ENCODE measurements around the gene ZNF830.
"Not testable (repeated sequence)": the region's sequence is repeated elsewhere in the genome, so short reads cannot be mapped to it uniquely, and the experiment has no call there.

The ZNF830 gene

DNA sequence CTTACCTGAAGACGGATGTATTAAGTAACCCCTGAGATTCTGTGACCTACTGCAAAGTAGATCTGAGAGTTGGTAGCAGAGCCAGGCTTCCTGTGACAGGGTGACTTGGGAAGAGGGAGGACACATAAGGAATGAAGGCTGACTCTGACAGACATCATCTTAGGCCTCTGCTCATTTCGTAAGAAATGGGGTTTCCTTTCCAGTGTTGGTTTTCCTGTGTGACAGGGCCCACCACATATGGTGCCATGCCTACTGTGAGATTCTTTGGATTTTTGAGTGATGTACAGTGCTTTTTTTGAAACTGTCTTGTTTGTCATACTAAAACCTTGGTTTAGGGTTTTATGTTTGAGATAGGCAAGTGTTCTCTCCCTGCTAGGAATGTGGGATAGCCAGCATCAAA lies 31.7 kb downstream of the ZNF830 start:
- DNase-seq: no peak

DNA sequence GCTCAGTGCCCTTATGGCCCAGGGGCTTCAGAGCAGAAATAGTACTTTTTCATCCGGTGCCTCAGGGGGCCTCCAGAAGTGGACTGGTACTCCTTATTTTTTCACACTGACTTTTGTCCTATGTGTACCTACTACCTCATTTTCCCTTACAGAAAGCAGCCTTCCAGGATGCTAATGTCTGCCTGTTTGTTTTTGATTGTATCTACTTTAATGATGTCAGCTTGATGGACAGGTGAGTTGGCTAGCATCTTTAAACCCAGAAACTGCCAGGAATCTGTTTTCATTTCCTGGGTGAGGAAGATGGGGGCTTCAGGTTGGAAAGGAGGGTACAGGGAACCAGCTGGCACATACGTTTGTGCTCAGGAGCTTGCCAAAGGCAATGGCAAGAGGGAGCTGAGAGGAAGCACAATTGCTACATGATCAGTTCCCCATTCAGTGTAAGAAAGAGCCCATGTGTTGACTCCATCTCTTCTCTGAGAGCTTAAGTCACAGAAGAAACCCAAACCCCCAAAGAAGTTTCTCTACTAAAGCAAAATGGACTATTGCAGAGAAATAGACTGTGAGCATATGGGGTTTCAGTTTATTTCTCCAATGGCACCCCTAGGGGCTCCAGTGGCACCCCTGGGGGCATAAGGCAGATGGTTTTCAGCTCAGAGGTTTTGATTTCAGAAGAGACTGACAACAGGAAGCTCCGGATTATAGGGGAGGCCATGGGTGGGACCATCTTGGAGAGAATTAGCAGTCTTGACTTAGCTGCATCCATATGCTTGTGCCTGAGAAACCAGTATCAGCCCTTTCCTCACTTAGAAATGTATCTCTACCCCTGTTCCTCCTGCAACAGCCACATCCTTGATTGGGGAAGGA lies 35.3 kb downstream of the ZNF830 start:
- no peak for DNase-seq

DNA sequence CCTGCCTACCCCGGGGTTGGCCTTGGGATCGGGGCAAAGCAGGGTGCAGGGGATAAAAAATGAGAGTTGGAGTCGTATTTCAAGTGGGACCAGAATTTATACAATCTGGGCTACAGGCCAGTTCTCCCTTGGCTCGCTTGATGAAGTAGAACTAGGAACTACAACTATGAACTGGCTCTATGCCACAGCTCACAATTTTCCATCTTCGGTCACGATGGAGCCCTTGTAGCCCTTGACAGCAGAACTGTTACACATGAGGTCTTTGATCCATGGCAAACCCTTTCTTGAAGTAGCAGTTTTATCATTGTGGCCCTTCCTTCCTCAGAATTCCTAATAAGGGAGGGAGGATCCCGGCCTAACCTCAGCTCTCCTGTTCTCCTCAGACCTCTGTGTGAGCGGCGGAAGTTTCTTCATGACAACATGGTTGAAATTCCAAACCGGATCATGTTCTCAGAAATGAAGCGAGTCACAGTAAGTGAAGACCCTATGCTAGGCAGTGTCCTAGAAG lies 36.1 kb downstream of the ZNF830 start:
- no peak for DNase-seq

DNA sequence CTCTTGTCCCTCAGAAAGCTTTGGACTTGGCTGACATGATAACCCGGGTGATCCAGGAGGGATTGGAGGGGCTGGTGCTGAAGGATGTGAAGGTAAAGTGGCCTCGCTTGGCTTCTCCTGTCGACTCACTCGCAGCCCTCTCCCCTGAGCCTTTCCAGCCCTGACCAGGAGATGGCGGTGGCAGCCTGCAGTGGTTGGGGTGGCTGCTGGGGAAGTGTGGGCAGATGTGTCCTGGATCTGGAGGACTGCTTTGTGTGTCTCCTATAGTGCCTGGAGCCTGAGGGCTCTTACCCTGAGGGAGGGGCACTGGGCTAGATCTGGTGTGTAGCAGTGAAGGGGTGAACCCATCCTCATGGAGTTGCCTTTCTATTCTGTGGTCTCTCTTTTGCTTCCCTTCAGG lies 36.9 kb downstream of the ZNF830 start:
- DNase-seq: peak; percentile 41 to 61 (median 52)

DNA sequence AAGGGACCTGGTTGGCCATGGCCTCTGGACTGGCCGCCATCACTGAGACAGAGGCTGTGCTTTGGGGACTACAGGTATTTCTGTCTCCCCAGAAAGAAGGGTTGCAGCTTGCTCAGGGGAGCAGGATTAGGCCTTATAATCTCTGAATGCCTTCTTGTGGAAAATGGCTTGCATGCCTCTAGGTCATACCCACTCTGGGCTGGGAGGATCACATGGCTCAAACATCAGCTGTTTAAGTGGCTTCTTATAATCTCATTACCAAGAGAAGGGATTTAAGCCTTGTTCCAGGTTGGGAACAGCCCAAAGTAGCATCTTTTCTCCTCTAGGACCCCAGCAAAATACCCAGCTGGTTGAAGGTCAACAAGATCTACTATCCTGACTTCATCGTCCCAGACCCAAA lies 38.1 kb downstream of the ZNF830 start:
- no peak for DNase-seq

DNA sequence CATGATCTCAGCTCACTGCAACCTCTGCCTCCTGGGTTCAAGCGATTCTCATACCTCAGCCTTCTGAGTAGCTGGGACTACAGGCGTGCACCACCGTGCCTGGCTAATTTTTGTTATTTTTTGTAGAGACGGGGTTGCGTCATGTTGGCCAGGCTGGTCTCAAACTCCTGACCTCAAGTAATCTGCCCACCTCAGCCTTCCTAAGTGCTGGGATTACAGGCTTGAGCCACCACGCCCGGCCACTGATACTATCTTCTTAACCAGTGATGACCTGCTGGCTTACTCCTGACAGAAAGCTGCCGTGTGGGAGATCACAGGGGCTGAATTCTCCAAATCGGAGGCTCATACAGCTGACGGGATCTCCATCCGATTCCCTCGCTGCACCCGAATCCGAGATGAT lies 39.6 kb downstream of the ZNF830 start:
- not testable (repeated sequence) for DNase-seq

DNA sequence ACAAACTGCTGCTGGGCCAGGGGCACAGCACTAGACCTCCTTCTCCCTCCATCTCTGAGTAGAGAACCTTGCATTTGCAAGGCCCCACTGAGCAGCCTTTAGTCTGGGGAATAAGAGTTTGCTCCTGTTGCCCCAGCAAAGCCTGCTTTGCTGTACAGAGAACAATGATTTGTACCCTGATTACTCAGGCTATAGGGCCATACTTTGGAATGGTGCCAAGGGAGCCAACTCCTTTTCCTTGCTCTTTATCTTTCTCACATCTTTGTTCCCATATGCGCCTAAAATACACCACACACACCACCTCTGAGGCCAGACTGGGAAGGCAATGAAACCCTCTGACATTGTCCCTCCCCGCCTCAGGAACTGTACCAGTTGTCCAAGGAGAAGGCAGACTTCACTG lies 40.2 kb downstream of the ZNF830 start:
- no peak for DNase-seq

DNA sequence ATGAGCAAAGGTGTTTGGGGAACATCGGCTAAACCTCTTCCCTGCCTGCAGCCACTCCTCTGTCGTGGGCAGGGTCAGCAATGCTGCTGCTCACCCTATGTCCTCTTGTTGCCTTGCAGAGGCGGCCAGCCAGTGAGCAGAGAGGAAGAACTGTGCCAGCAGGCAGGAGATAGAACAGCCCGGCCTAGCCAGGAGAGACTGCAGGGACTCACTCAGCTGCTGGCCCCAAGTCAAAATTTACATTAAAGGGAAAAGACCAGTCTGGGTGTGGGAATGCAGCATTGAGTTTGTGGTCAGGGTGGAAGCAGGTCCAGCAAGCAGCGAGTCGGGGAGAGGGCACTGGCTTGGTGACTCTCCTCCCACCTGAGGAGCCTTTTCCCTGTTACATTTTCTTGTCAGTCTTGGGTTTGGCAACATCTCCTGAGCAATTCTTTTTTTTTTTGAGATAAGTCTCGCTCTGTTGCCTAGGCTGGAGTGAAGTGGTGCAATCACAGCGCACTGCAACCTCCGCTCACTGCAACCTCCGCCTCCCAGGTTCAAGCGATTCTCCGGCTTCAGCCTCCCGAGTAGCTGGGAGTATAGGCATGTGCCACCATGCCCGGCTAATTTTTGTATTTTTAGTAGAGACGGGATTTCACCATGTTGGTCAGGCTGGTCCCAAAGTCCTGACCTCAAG lies 41.7 kb downstream of the ZNF830 start:
- DNase-seq: no peak

DNA sequence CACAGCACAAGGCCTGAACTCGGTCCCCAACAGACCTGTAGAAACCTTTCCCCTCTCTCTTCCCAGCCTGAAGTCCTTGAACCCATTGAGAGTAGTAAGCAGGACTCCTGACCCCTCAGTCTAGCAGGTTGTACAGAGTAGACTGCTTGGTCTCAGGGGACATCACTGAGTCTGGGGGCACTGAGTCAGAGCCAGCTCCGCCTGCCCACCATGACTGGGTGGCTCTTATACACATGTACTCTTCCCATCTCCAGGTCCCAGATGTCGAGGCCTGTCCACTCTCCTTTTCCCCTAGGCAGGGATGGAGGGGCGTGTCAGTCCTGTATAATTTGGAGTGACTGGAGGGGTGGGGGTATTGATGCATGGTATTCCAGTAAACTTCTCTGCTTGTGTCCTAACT lies 42.4 kb downstream of the ZNF830 start:
- no peak for DNase-seq

DNA sequence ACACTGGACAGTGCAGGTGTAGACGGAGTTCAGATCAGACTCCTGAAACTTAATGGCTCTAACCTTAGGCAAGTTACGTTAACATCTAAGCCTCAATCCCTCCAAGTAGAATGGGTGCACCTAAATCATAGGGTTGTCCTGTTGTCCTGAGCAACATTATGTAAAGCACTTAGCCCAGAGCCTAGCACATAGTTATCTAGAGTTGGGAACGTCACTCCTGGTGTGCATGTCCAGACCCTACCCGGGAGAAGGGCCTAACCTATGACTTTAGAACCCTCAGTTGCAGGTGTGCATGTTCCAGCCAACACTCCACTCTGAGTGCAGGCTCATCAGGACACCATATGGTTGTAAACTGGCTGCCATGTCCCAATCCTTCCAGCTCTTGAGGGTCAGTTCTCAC lies 45.0 kb downstream of the ZNF830 start:
- no peak for DNase-seq

DNA sequence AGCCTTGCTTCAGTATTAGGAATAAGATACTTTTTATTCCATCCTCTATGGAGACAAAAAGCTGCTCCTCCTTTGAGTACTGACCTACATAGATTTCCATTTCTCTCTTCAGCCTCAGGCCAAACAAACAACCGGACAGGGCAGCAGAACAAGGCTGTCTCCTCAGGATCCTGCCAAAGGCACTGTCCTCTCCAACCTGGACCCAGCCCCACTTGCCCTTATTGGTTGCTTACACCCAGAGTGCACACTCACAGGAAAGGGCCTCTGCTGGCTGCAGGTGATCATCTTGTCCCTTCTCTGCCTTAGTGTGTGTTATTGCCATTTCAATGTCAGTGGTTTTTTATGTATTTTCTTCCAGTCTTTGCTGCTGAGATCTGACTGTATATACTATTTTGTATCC lies 45.6 kb downstream of the ZNF830 start:
- no peak for DNase-seq

DNA sequence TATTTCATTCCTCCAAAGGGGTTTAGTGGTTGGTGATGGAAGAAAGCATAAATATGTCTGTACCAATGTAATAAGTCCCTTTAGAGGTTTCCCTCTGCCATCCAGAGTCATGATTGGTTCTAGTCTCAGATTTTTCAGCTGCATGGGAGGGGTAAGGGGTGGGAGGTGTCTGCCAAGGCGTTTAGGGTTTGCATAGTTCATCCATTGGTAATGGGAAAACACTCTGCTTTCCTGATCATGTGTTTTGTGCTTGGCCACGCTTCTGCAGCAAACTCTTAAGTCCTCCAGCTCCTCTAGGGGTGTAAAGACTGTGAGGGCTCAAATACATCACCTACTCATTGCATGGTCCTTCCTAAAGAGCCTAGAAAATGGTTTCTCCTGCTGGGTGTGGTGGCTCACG lies 48.8 kb downstream of the ZNF830 start:
- DNase-seq: no peak

DNA sequence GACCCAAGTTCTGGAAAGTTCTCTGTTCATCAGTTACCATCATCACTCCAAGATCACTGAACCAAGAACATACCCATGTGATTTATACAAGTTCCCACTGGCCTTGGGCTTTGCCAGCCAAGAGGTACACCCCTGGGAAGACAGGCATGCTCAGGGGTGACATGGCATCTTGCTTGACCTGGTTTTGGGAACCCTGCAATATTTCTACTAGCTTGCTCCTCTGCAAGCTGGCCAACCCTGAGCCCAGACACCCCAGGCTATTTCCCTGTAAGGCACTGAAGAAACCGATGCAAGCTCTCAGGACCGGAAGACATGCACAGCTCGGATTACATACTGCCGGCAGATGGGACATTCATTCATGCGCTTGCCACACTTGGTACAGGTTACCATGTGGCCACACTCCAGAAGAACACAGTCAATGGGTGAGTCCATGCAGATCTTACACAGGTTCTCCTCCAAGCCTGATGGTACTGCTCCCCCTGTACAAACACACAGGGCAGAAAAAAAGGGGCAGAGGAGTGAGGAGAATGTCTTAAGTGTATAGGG lies 50.4 kb downstream of the ZNF830 start:
- no peak for DNase-seq
